HG03064 (cell line): ENCODE measurements around the gene USP34.

Experiments
- ATAC-seq: cut with Tn5 transposase; IDR thresholded peaks from one replicate; pipeline ENCODE4 v1.9.1; 2021; ENCODE audit warnings: low read depth; ENCODE audit not compliant: unreplicated experiment

Gene USP34

GRCh38 chr2:61377046-61377445 lies 93.8 kb downstream of the USP34 start:
- no peak for ATAC-seq

- ATAC-seq: no peak
These were observed 94.7 kb downstream of the USP34 start for GRCh38 chr2:61376211-61376610.

GRCh38 chr2:61371027-61371426 lies 99.9 kb downstream of the USP34 start:
- no peak for ATAC-seq

- no peak for ATAC-seq
These were observed 101.9 kb downstream of the USP34 start for GRCh38 chr2:61368687-61369665.

- ATAC-seq: no peak
These were observed 103.7 kb downstream of the USP34 start for GRCh38 chr2:61367177-61367576.

- ATAC-seq: no peak
These were observed 107.3 kb downstream of the USP34 start for GRCh38 chr2:61363580-61363979.

GRCh38 chr2:61362873-61363272 lies 108.0 kb downstream of the USP34 start:
- no peak for ATAC-seq

- no peak for ATAC-seq
These were observed 109.8 kb downstream of the USP34 start for GRCh38 chr2:61361068-61361467.

GRCh38 chr2:61359058-61359457 lies 111.8 kb downstream of the USP34 start:
- no peak for ATAC-seq

- ATAC-seq: no peak
These were observed 113.2 kb downstream of the USP34 start for GRCh38 chr2:61357681-61358080.

- ATAC-seq: no peak
These were observed 113.9 kb downstream of the USP34 start for GRCh38 chr2:61356958-61357350.

- no peak for ATAC-seq
These were observed 114.5 kb downstream of the USP34 start for GRCh38 chr2:61356261-61356957.

GRCh38 chr2:61354543-61355197 lies 116.2 kb downstream of the USP34 start:
- no peak for ATAC-seq

GRCh38 chr2:61353909-61354308 lies 117.0 kb downstream of the USP34 start:
- ATAC-seq: no peak

GRCh38 chr2:61350777-61351176 lies 120.1 kb downstream of the USP34 start:
- ATAC-seq: no peak

GRCh38 chr2:61343141-61343540 lies 127.7 kb downstream of the USP34 start:
- no peak for ATAC-seq

GRCh38 chr2:61340242-61340641 lies 130.6 kb downstream of the USP34 start:
- no peak for ATAC-seq

GRCh38 chr2:61338447-61338846 lies 132.4 kb downstream of the USP34 start:
- ATAC-seq: no peak

GRCh38 chr2:61335187-61335586 lies 135.7 kb downstream of the USP34 start:
- no peak for ATAC-seq

GRCh38 chr2:61334466-61334865 lies 136.4 kb downstream of the USP34 start:
- ATAC-seq: no peak

GRCh38 chr2:61328707-61329251 lies 142.1 kb downstream of the USP34 start:
- no peak for ATAC-seq
